Activated naive CD8-positive, alpha-beta T cell treated with anti-CD3 and anti-CD28 coated beads, Interleukin-2, amount 50 U/mL, for 24 hours (primary cell): ENCODE results near the gene SCN4A.
"Not testable (repeated sequence)": the region's sequence is repeated elsewhere in the genome, so short reads cannot be mapped to it uniquely, and the experiment has no call there.

ENCODE experiments used
- ATAC-seq: fragments of 150-1000 bp; cut with Tn5 transposase; one replicate; pipeline ENCODE4 v1.10.0; 2021
- DNase-seq: peaks from one replicate; pipeline ENCODE4 v3.0.0; 2021
- H3K27ac Mint-ChIP-seq: one replicate; pipeline ENCODE4 v1.8.0; 2021; ENCODE audit warnings: mild to moderate bottlenecking, mixed read lengths
- H3K27me3 Mint-ChIP-seq: one replicate; pipeline ENCODE4 v1.8.0; 2021; ENCODE audit warnings: mixed read lengths
- H3K36me3 Mint-ChIP-seq: one replicate; pipeline ENCODE4 v1.8.0; 2021; ENCODE audit warnings: low read depth, mixed read lengths
- H3K4me1 Mint-ChIP-seq: one replicate; pipeline ENCODE4 v1.8.0; 2021; ENCODE audit warnings: mixed read lengths
- H3K4me3 Mint-ChIP-seq: one replicate; pipeline ENCODE4 v1.8.0; 2021; ENCODE audit warnings: mild to moderate bottlenecking, moderate library complexity, mixed read lengths
- H3K9me3 Mint-ChIP-seq: one replicate; pipeline ENCODE4 v1.8.0; 2021; ENCODE audit warnings: mixed read lengths

SCN4A gene

DNA sequence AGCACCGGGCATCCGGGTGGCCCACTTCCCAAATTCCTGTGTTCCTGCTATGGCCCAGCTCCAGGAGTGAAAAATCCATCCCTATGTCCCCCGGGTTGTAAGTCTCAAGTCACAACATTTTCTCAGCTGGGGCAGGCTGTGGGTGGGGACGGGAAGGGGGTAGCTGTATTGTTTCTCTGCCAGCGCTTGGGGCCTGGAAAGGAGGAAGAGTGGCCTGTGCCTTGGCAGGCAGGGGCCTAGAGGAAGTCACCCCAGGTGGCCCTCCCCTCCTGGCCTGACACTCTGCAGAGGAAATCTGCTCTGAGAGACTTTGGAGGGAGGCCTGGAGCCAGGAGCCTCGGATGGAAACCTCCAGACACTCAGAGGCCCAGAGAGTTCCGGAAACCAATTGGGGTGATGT, 10.6 kb upstream of the SCN4A start:
- no peak overlapping the region for H3K4me3 Mint-ChIP-seq
- no peak for ATAC-seq
- H3K9me3 Mint-ChIP-seq = peaks cover 13% of the 10 kb centered on the region
- DNase-seq = no peak
- no peak overlapping the region for H3K27ac Mint-ChIP-seq
- H3K36me3 Mint-ChIP-seq = peaks cover 4% of the 10 kb centered on the region
- H3K27me3 Mint-ChIP-seq = no peaks in the 10 kb centered on the region
- H3K4me1 Mint-ChIP-seq = peaks cover 23% of the 10 kb centered on the region

DNA sequence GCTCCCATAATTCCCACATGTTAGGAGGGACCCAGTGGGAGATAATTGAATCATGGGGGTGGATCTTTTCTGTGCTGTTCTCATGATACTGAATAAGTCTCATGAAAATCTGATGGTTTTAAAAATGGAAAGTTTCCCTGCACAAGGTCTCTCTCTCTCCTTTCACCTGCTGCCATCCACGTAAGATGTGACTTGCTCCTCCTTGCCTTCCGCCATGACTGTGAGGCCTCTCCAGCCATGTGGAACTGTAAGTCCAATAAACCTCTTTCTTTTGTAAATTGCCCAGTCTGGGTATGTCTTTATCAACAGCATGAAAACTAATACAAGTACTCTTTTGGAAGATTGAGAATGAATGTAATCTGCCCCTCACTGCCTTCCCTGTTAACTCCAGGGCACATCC, 9.9 kb upstream of the SCN4A start:
- H3K27me3 Mint-ChIP-seq, DNase-seq, H3K4me3 Mint-ChIP-seq, H3K36me3 Mint-ChIP-seq, ATAC-seq, H3K27ac Mint-ChIP-seq: not testable (repeated sequence)
- peaks cover 23% of the 10 kb centered on the region for H3K4me1 Mint-ChIP-seq
- peaks cover 13% of the 10 kb centered on the region for H3K9me3 Mint-ChIP-seq

- Mint-ChIP-seq H3K27me3 (no peaks in the 10 kb centered on the region), H3K36me3 (peaks cover 4% of the 10 kb centered on the region), H3K4me1 (peaks cover 11% of the 10 kb centered on the region), H3K27ac (no peak overlapping the region), H3K9me3 (peaks cover 13% of the 10 kb centered on the region), H3K4me3 (no peak overlapping the region)
- DNase-seq (no peak), ATAC-seq (no peak)
These were observed 5.8 kb upstream of the SCN4A start for GRCh38 chr17:63978272-63979200.

- peaks cover 11% of the 10 kb centered on the region for H3K4me1 Mint-ChIP-seq
- H3K4me3 Mint-ChIP-seq = no peak overlapping the region
- peaks cover 2% of the 10 kb centered on the region for H3K9me3 Mint-ChIP-seq
- ATAC-seq (no peak), DNase-seq (no peak)
- H3K27ac Mint-ChIP-seq = no peak overlapping the region
- H3K27me3 Mint-ChIP-seq = no peaks in the 10 kb centered on the region
- no peaks in the 10 kb centered on the region for H3K36me3 Mint-ChIP-seq
These were observed 4.0 kb upstream of the SCN4A start for GRCh38 chr17:63976702-63977101.

- ATAC-seq (no peak), DNase-seq (no peak)
- no peaks in the 10 kb centered on the region for H3K36me3 Mint-ChIP-seq
- no peak overlapping the region for H3K4me3 Mint-ChIP-seq
- H3K27ac Mint-ChIP-seq = no peak overlapping the region
- H3K27me3 Mint-ChIP-seq = no peaks in the 10 kb centered on the region
- H3K4me1 Mint-ChIP-seq = peaks cover 11% of the 10 kb centered on the region
- H3K9me3 Mint-ChIP-seq = no peaks in the 10 kb centered on the region
These were observed 2.9 kb upstream of the SCN4A start for GRCh38 chr17:63975541-63976092.

GRCh38 chr17:63974594-63975192, 2.0 kb upstream of the SCN4A start:
- no peak overlapping the region for H3K27ac Mint-ChIP-seq
- H3K4me3 Mint-ChIP-seq = no peak overlapping the region
- peaks cover 11% of the 10 kb centered on the region for H3K4me1 Mint-ChIP-seq
- ATAC-seq (peak; percentile 42), DNase-seq (no peak)
- H3K9me3 Mint-ChIP-seq = no peaks in the 10 kb centered on the region
- H3K27me3 Mint-ChIP-seq = no peaks in the 10 kb centered on the region
- no peaks in the 10 kb centered on the region for H3K36me3 Mint-ChIP-seq

DNA sequence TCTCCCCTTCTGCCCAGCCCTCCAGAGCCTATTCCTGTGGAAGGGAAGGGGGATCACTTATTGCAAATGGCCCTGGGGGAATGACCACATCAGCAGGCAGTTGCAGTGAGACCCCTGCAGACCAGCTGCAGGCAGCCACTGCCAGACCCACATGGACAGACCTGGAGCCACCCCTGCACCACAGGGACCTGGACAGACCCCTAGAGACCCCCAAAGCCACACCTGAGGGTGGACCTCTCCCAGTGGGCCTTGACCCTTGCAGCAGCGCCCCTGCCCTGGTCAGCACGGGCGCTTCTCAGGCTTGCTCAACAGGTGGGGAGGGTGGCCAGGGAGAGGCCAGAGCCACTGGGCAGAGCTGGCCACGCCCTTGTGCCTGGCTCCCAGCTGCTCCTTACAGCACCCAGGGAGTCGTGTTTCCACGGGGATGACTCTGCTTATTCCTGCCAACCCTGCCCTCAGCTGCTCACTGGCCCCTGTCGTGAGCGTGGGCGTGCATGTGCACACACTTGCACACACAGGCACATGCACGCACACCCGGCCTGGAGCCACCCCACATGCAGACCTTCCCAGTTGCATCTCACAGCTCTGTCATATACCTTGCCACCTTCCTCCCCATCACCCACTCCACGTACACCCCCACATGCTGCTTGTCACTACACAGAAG, 1.3 kb upstream of the SCN4A start:
- no peak for DNase-seq
- H3K36me3 Mint-ChIP-seq = no peaks in the 10 kb centered on the region
- no peak overlapping the region for H3K27ac Mint-ChIP-seq

DNA sequence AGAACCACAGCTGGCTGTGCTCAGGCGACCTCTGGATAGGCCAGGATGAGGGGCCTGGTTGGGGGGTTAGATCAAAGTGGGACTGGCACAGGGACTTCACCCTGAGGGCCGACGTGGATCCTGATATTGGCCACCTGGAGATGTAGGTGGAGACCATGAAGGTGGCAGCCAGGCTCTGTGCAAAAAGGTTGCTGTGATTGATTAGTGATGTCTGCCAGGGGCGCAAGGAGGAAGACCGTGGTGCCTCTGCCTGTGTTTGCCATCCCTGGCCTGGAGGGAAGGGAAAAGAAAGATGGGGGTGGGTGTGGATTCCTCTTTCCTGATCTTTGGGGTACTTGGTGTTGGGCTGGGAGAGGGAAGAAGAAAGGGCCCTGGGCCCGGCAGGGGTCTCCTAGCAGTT, 529 bp upstream of the SCN4A start:
- ATAC-seq (no peak), DNase-seq (no peak)
- Mint-ChIP-seq H3K27me3 (no peaks in the 10 kb centered on the region), H3K4me1 (peaks cover 14% of the 10 kb centered on the region), H3K9me3 (no peaks in the 10 kb centered on the region), H3K36me3 (no peaks in the 10 kb centered on the region), H3K4me3 (no peak overlapping the region), H3K27ac (peak overlapping the region; percentile 1)

More for the DNA sequence above, 1.3 kb upstream of the SCN4A start:
- H3K9me3 Mint-ChIP-seq = no peaks in the 10 kb centered on the region
- ATAC-seq = peak; percentile 22
- no peaks in the 10 kb centered on the region for H3K27me3 Mint-ChIP-seq
- H3K4me3 Mint-ChIP-seq = no peak overlapping the region
- H3K4me1 Mint-ChIP-seq = peaks cover 11% of the 10 kb centered on the region

DNA sequence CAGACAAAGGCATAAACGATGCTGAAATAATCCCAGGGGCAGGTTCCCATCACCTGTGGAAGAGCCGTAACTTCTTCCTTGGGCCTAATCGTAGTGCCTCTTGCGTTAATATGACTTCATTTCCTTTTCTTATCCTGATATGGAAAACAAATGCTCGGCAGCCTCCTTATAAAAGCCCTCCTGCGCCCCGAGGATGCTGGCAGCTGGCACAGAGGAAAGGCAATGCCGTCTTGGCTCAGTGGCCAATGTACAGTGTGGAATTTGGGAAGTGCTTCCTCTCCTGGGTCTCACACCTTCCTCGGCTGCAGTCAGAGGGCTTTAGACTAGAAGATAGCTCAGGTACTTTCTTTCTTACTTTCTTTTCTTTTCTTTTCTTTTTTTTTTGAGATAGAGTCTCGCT, 3.4 kb downstream of the SCN4A start:
- Mint-ChIP-seq H3K36me3 (no peaks in the 10 kb centered on the region), H3K9me3 (no peaks in the 10 kb centered on the region), H3K27me3 (no peaks in the 10 kb centered on the region), H3K4me3 (no peak overlapping the region), H3K4me1 (peaks cover 23% of the 10 kb centered on the region), H3K27ac (no peak overlapping the region)
- DNase-seq = no peak
- no peak for ATAC-seq

DNA sequence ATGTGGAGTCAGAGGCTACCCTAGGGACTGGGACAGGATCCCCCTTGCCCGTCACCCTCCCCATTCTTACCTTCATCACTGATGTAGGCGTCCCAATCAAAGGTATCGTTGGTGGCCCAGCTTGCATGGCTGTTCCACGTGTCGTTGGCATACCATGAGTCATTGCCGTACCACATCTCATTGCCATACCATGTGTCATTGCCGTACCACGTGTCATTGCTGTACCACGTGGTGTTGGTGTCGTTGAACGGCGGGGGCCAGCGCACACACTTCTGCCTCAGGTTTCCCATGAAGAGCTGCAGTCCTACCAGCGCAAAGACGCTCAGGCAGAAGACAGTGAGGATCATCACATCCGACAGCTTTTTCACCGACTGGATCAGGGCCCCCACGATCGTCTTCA, 4.8 kb downstream of the SCN4A start:
- H3K27me3 Mint-ChIP-seq = no peaks in the 10 kb centered on the region
- ATAC-seq = peak; percentile 30
- H3K27ac Mint-ChIP-seq = no peak overlapping the region
- H3K4me1 Mint-ChIP-seq = peaks cover 22% of the 10 kb centered on the region
- no peak overlapping the region for H3K4me3 Mint-ChIP-seq
- no peaks in the 10 kb centered on the region for H3K36me3 Mint-ChIP-seq
- no peaks in the 10 kb centered on the region for H3K9me3 Mint-ChIP-seq
- peak; percentile 25 for DNase-seq

DNA sequence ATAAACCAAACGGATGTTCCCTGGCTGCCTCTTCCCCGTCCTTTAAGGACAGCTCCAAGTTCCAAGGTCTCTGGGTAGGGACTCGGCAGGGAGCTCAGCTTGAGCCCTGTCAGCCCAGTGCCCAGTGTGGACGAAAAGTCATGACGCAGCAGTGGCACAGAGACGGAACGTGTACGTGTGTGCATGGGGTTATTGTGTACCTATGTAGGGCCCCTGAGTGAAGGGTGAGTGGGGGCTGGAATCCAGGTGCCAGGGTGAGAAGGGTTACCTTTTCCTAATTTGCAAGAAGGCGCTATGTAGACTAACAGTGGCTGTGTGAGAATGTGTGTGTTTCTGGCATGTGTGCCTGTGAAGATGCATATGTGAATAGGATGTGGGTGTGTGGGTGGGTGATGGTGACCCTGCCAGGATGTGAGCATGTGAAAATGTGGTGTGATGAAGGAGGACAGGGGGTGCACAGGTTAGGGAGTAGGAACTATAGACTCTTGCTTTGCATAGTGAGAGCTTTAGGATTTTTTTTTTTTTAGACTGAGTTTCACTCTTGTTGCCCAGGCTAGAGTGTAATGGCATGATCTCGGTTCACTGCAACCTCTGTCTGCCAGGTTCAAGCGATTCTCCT, 6.0 kb downstream of the SCN4A start:
- no peaks in the 10 kb centered on the region for H3K9me3 Mint-ChIP-seq
- peak; percentile 26 for DNase-seq
- H3K27ac Mint-ChIP-seq = peak overlapping the region; percentile 16
- H3K4me1 Mint-ChIP-seq = peaks cover 23% of the 10 kb centered on the region
- ATAC-seq = peak; percentile 77
- H3K36me3 Mint-ChIP-seq = no peaks in the 10 kb centered on the region
- H3K4me3 Mint-ChIP-seq = no peak overlapping the region
- H3K27me3 Mint-ChIP-seq = no peaks in the 10 kb centered on the region

GRCh38 chr17:63963123-63963522, 9.6 kb downstream of the SCN4A start:
- H3K9me3 Mint-ChIP-seq = no peaks in the 10 kb centered on the region
- H3K27ac Mint-ChIP-seq = no peak overlapping the region
- DNase-seq = no peak
- ATAC-seq = no peak
- H3K4me3 Mint-ChIP-seq = no peak overlapping the region
- no peaks in the 10 kb centered on the region for H3K27me3 Mint-ChIP-seq
- H3K36me3 Mint-ChIP-seq = no peaks in the 10 kb centered on the region
- H3K4me1 Mint-ChIP-seq = peaks cover 22% of the 10 kb centered on the region

DNA sequence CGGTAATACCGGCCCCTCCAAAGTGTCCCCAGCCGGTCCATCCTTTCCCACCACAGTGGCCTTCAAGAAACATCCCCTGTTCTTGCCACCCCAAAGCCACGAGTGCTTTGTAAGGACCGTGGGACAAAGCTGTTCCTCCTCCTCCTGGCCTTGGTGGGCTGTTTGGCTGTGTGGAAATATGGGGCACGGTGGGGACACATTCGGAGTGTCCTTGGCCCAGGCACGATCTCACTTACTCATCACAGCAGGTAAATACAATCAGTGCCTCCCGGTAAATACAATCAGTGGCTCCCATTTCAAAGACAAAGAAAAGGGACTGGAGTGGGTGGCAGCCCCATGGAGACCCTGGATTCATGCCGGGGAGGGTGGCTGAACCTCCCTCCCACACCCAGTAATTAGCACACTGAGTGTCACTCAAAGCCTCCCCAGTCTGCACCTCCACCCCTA, 10.4 kb downstream of the SCN4A start:
- H3K27ac Mint-ChIP-seq = no peak overlapping the region
- H3K9me3 Mint-ChIP-seq = no peaks in the 10 kb centered on the region
- peaks cover 15% of the 10 kb centered on the region for H3K4me1 Mint-ChIP-seq
- H3K27me3 Mint-ChIP-seq = no peaks in the 10 kb centered on the region
- no peak overlapping the region for H3K4me3 Mint-ChIP-seq
- no peaks in the 10 kb centered on the region for H3K36me3 Mint-ChIP-seq
- DNase-seq = no peak
- no peak for ATAC-seq
